Stimulated activated CD8-positive, alpha-beta memory T cell treated with anti-CD3 and anti-CD28 coated beads, Interleukin-2, amount 100 ng/mL, for 48 hours (primary cell): Measurements from ENCODE around the gene DAZAP1.
A peak's percentile ranks its signal among the peaks of the same experiment; 100 is the strongest.

Source experiments
- DNase-seq, 2 donors: peaks; one replicate each; pipeline ENCODE4 v3.0.0-alpha.2; 2020; ENCODE audit warnings: low read depth in 2 of 2

The DAZAP1 gene

GRCh38 chr19:1440418-1440801, 33.0 kb downstream of the DAZAP1 start:
- no peak for DNase-seq

GRCh38 chr19:1441022-1441426, 33.6 kb downstream of the DAZAP1 start:
- DNase-seq = no peak

- DNase-seq = no peak
These were observed 34.5 kb downstream of the DAZAP1 start for GRCh38 chr19:1441677-1442438.

GRCh38 chr19:1445185-1445931, 38.0 kb downstream of the DAZAP1 start:
- DNase-seq = peak; percentile 75 to 77

GRCh38 chr19:1445932-1446712, 38.7 kb downstream of the DAZAP1 start:
- DNase-seq = no peak

GRCh38 chr19:1446713-1447481, 39.5 kb downstream of the DAZAP1 start:
- no peak for DNase-seq

- DNase-seq = no peak
These were observed 40.1 kb downstream of the DAZAP1 start for GRCh38 chr19:1447504-1447903.

GRCh38 chr19:1447944-1448343, 40.6 kb downstream of the DAZAP1 start:
- DNase-seq = no peak

GRCh38 chr19:1449467-1450442, 42.4 kb downstream of the DAZAP1 start, which contains the start of gene APC2:
APC2 (plus strand) TSS chr19:1450121; CDS start chr19:1453002, 2,881 bp downstream.
- no peak for DNase-seq

GRCh38 chr19:1450735-1451731, 43.6 kb downstream of the DAZAP1 start:
- no peak for DNase-seq

- DNase-seq = no peak
These were observed 44.8 kb downstream of the DAZAP1 start for GRCh38 chr19:1451916-1452801.

GRCh38 chr19:1452802-1453524, 45.6 kb downstream of the DAZAP1 start:
- no peak for DNase-seq

- no peak for DNase-seq
These were observed 46.4 kb downstream of the DAZAP1 start for GRCh38 chr19:1453525-1454364.

GRCh38 chr19:1455002-1455335, 47.6 kb downstream of the DAZAP1 start:
- no peak for DNase-seq

GRCh38 chr19:1455336-1456120, 48.1 kb downstream of the DAZAP1 start:
- peak in 1 of 2 donors; percentile 67 for DNase-seq
